ENCODE measurements around the gene SERINC3.

DNA sequence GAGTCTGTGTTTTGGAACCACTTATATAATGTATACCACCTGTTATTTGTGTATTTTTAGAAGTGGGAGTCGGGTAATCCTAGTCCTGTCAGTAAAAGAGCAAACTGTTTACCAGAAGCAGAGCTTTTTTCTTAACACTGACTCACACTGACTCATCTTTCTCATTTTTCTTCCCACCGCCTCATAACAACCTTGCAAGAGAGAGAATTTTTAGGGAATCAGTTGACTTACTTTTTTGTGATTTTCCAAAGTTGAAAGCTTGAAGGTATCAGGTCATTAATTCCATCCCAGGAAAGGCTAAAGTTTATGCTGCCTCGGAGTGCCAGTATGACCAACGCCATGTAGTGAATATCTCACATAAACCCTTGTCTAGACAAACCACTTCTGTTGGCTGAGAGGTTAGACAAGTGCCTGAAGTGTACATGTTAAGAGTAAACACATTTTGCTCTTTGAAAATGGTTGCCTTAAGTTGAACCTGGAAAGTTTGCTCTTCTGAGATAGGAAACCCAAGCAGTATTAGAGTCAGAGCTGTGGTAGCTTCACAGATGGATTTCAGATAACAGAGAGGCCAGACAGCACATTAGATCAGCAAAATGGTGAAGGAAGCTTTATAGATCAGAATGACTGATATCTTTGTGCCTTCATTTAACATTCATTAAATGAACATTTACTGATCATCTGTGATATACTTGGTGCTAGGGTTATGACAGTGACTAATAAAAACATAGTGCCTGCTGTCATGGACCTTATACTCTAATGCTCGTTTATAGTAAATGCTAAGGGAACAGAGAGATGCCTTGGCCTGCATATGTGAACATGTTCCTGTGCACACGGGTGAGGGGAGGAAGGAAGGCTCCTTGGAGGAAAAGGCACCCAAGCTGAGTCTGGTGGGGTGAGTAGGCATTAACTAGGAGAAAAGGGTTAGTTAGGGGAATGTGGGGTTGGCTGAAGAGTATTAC, 31.4 kb upstream of the SERINC3 start:
- TF ChIP-seq, protein P1, sequence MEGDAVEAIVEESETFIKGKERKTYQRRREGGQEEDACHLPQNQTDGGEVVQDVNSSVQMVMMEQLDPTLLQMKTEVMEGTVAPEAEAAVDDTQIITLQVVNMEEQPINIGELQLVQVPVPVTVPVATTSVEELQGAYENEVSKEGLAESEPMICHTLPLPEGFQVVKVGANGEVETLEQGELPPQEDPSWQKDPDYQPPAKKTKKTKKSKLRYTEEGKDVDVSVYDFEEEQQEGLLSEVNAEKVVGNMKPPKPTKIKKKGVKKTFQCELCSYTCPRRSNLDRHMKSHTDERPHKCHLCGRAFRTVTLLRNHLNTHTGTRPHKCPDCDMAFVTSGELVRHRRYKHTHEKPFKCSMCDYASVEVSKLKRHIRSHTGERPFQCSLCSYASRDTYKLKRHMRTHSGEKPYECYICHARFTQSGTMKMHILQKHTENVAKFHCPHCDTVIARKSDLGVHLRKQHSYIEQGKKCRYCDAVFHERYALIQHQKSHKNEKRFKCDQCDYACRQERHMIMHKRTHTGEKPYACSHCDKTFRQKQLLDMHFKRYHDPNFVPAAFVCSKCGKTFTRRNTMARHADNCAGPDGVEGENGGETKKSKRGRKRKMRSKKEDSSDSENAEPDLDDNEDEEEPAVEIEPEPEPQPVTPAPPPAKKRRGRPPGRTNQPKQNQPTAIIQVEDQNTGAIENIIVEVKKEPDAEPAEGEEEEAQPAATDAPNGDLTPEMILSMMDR (conservative IDR thresholded peaks at IDR 0.05), result no peak
- TF ChIP-seq EZH2 (IDR thresholded peaks at IDR 0.05; ENCODE audit: low read depth), result no peak
